GM12878 (cell line): ENCODE results near the gene DUSP8. TPM values are rescaled to one million over a fixed set of nuclear protein-coding genes. Genes with fewer than 3 reads are reported as not detected.

Source experiments
- ATAC-seq: fragments of 200-7000 bp; cut with Tn5 transposase; 3 replicates; pipeline ENCODE4 v1.9.1; 2020; ENCODE audit warnings: mild to moderate bottlenecking, moderate library complexity
- BruUV-seq: library from RNA; stranded (reverse); fragments of 400-500 nt; replicated peaks from 2 replicates; lab custom pipeline; 2021; lab: Mats Ljungman, UMichigan
- CTCF ChIA-PET: fragments of 300-600 bp; sonication (Branson Sonifier 250); formaldehyde crosslinking; extraction: SDS; loops from one replicate; lab custom pipeline; 2021; ENCODE audit warnings: inconsistent platforms; lab: Yijun Ruan, JAX
- POLR2A ChIA-PET: fragments of 350-600 bp; formaldehyde crosslinking; extraction: SDS; loops from one replicate; lab custom pipeline; 2021; ENCODE audit warnings: inconsistent platforms; lab: Charles Lee
- RAD21 ChIA-PET: fragments of 300-600 bp; sonication (Branson Sonifier 250); formaldehyde crosslinking; loops from one replicate; lab custom pipeline; 2023; ENCODE audit warnings: antibody characterized with exemption; ENCODE audit not compliant: unreplicated experiment; lab: Charles Lee
- SMC1A ChIA-PET: fragments of 300-600 bp; sonication (Branson Sonifier 250); formaldehyde crosslinking; loops from one replicate; lab custom pipeline; 2023; ENCODE audit not compliant: unreplicated experiment, uncharacterized antibody; lab: Charles Lee
- DNase-seq: peaks from one replicate; pipeline ENCODE4 v3.0.0-alpha.2; 2011; ENCODE audit warnings: low read depth, low spot score
- FAIRE-seq: peaks from 3 replicates; lab custom pipeline; 2011; peaks lifted over from hg19 to GRCh38; lab: Jason Lieb, UNC
- H2AFZ ChIP-seq: 2 replicates; pipeline ENCODE4 v1.6.0; 2011; ENCODE audit warnings: low read depth, low read length, control low read depth; ENCODE audit not compliant: control insufficient read depth
- H3K27ac ChIP-seq: 2 replicates; pipeline ENCODE4 v1.5.1; 2011; ENCODE audit warnings: control low read depth; ENCODE audit not compliant: control insufficient read depth, insufficient read depth
- H3K27me3 ChIP-seq, 2 experiments: replicated peaks in 1 of 2; 2 replicates each; pipeline versions ENCODE4 v1.6.0 to v1.6.1; 2011; ENCODE audit warnings: low read length in 1 of 2; ENCODE audit not compliant: control insufficient read depth in 2 of 2, insufficient read depth in 2 of 2
- H3K36me3 ChIP-seq, 2 experiments: 2 replicates each; pipeline ENCODE4 v1.5.1; 2011; ENCODE audit warnings: low read length in 1 of 2; ENCODE audit not compliant: control insufficient read depth in 2 of 2, insufficient read depth in 2 of 2
- H3K4me1 ChIP-seq: 2 replicates; pipeline ENCODE4 v1.6.1; 2011; ENCODE audit warnings: mild to moderate bottlenecking, low read length, moderate library complexity, mixed read lengths; ENCODE audit not compliant: control insufficient read depth, insufficient read depth
- H3K4me2 ChIP-seq: 2 replicates; pipeline ENCODE4 v1.6.0; 2011; ENCODE audit warnings: control low read depth; ENCODE audit not compliant: control insufficient read depth, insufficient read depth
- H3K4me3 ChIP-seq: fragments of 200-600 bp; sonication (generic); 2 replicates; pipeline ENCODE4 v1.5.1; 2016
- H3K79me2 ChIP-seq: 2 replicates; pipeline ENCODE4 v1.6.0; 2011; ENCODE audit warnings: low read length; ENCODE audit not compliant: control insufficient read depth, insufficient read depth
- H3K9ac ChIP-seq: 2 replicates; pipeline ENCODE4 v1.8.0; 2011; ENCODE audit warnings: low read length, control low read depth, mixed read lengths; ENCODE audit not compliant: control insufficient read depth, insufficient read depth
- H3K9me3 ChIP-seq: replicated peaks from 3 replicates; pipeline ENCODE4 v1.5.1; 2011; ENCODE audit warnings: mild to moderate bottlenecking, low read length; ENCODE audit not compliant: control insufficient read depth, insufficient read depth
- H4K20me1 ChIP-seq: 2 replicates; pipeline ENCODE4 v1.6.0; 2011; ENCODE audit not compliant: control insufficient read depth, insufficient read depth
- CHD2 ChIP-seq: IDR thresholded peaks from 2 replicates; pipeline ENCODE4 v1.6.1; 2011; ENCODE audit warnings: low read depth, low read length, improper control_type of control experiment, borderline replicate concordance
- EED ChIP-seq: sonication (generic); IDR thresholded peaks from 2 replicates; pipeline ENCODE4 v1.6.1; 2016; ENCODE audit warnings: antibody characterized with exemption, low read depth
- HDAC6 ChIP-seq: fragments of 200-600 bp; sonication (generic); IDR thresholded peaks from one replicate; pipeline ENCODE4 v1.8.0; 2017; ENCODE audit warnings: antibody characterized with exemption; ENCODE audit not compliant: unreplicated experiment
- NFYB ChIP-seq: IDR thresholded peaks from 2 replicates; pipeline ENCODE4 v1.6.1; 2011; ENCODE audit warnings: low read depth, mild to moderate bottlenecking, low read length, improper control_type of control experiment, moderate library complexity; ENCODE audit not compliant: insufficient read depth
- RAD21 ChIP-seq: IDR thresholded peaks from 2 replicates; pipeline ENCODE4 v1.6.1; 2011; ENCODE audit warnings: mild to moderate bottlenecking, low read depth, low read length, moderate library complexity; ENCODE audit not compliant: insufficient read depth
- RUNX3 ChIP-seq: IDR thresholded peaks from 2 replicates; pipeline ENCODE4 v1.6.1; 2012; ENCODE audit warnings: low read length, inconsistent platforms
- SIN3A ChIP-seq: IDR thresholded peaks from 2 replicates; pipeline ENCODE4 v1.6.1; 2012; ENCODE audit warnings: low read depth, low read length, improper control_type of control experiment
- SIX5 ChIP-seq: IDR thresholded peaks from 2 replicates; pipeline ENCODE4 v1.6.1; 2011; ENCODE audit warnings: mild to moderate bottlenecking, low read depth, low read length, moderate library complexity; ENCODE audit not compliant: severe bottlenecking
- TARDBP ChIP-seq: IDR thresholded peaks from 2 replicates; pipeline ENCODE4 v1.6.1; 2016; ENCODE audit warnings: borderline replicate concordance
- WGBS: methylation state at CpG from one replicate; pipeline ENCODE4 v1.1.6; 2016; ENCODE audit warnings: low lambda C conversion rate; ENCODE audit not compliant: insufficient replicate concordance, insufficient coverage; ENCODE audit errors: missing lambda C conversion rate; 5-methylcytosine and 5-hydroxymethylcytosine counted together
- in situ Hi-C: fragments of 300-500 bp; cut with MboI; formaldehyde crosslinking; loops from 9 replicates; pipeline ENCODE4 v1.14.3; 2018; ENCODE audit warnings: mixed read lengths
- intact Hi-C: fragments of 100-400 bp; cut with micrococcal nuclease; formaldehyde crosslinking; loops from one replicate; pipeline ENCODE4 v1.14.2; 2022; ENCODE audit not compliant: unreplicated experiment
- polyA plus RNA-seq, 11 experiments: library from polyadenylated mRNA; depleted of rRNA in 4 of 11; unstranded in 6 of 11; stranded (reverse) in 5 of 11; fragments of >200 nt; fragmentation: Nextera tagmentation in 4 of 11; fragmentation: Illumina TruSeq in 1 of 11; extraction: Ambion mirVana in 4 of 11; extraction: Trizol in 1 of 11; gene quantifications; 1 replicate in 1 of 11; 2 replicates in 10 of 11; pipeline versions ENCODE4 v1.2.1 to v1.2.3, GENCODE V29; 2011 to 2016; ENCODE audit warnings: inconsistent platforms in 2 of 11, missing spikeins in 2 of 11, low read depth in 1 of 11
- total RNA-seq, 4 experiments: library from RNA; depleted of rRNA in 3 of 4; stranded (reverse); fragments of >200 nt in 3 of 4; fragmentation: Illumina TruSeq in 1 of 4; extraction: Trizol in 1 of 4; gene quantifications; 2 replicates each; pipeline versions ENCODE4 v1.2.1 to v1.2.3, GENCODE V29; 2013 to 2021
- TF ChIP-seq, protein P1 (sequence below): IDR thresholded peaks from 2 replicates; pipeline ENCODE4 v1.6.1; 2011; ENCODE audit warnings: low read depth, mild to moderate bottlenecking, low read length, moderate library complexity, borderline replicate concordance; ENCODE audit errors: extremely low read depth
- TF ChIP-seq, protein P2 (sequence below): fragments of 450-650 bp; IDR thresholded peaks from 2 replicates; pipeline ENCODE4 v1.6.1; 2016; ENCODE audit warnings: mild to moderate bottlenecking

DUSP8 gene
- total and polyA plus RNA-seq, 10 of the 15 experiments (the other 5 are each of a cell fraction or from before 2014, with no cell fraction given): 0.04 to 1.7 (median 0.26) TPM; not detected in 6

GRCh38 chr11:1581976-1582375 lies 9.9 kb upstream of the DUSP8 start:
- POLR2A ChIA-PET: no interaction called here
- DNase-seq (no peak), FAIRE-seq (no peak), ATAC-seq (no peak)
- no peak for TF ChIP-seq HDAC6
- TF ChIP-seq RAD21: no peak
- TF ChIP-seq, protein P1, sequence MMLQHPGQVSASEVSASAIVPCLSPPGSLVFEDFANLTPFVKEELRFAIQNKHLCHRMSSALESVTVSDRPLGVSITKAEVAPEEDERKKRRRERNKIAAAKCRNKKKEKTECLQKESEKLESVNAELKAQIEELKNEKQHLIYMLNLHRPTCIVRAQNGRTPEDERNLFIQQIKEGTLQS: no peak
- no peak for TF ChIP-seq RUNX3
- TF ChIP-seq SIX5: no peak
- TF ChIP-seq, protein P2, sequence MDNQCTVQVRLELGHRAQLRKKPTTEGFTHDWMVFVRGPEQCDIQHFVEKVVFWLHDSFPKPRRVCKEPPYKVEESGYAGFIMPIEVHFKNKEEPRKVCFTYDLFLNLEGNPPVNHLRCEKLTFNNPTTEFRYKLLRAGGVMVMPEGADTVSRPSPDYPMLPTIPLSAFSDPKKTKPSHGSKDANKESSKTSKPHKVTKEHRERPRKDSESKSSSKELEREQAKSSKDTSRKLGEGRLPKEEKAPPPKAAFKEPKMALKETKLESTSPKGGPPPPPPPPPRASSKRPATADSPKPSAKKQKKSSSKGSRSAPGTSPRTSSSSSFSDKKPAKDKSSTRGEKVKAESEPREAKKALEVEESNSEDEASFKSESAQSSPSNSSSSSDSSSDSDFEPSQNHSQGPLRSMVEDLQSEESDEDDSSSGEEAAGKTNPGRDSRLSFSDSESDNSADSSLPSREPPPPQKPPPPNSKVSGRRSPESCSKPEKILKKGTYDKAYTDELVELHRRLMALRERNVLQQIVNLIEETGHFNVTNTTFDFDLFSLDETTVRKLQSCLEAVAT: no peak
- TF ChIP-seq EED: no peak
- no peak for TF ChIP-seq NFYB
- no peak for TF ChIP-seq SIN3A
- no peak for TF ChIP-seq TARDBP
- TF ChIP-seq CHD2: no peak
- Histone ChIP-seq H3K4me1 (no peaks in the 10 kb centered on the region), H3K4me2 (no peak overlapping the region), H3K4me3 (no peak overlapping the region), H3K36me3 (no peaks in the 10 kb centered on the region), H3K27me3 (no peaks in the 10 kb centered on the region; a peak in 1 of 4 replicates), H3K27ac (no peak overlapping the region), H3K79me2 (no peaks in the 10 kb centered on the region), H3K9ac (no peak overlapping the region), H2AFZ (no peak overlapping the region), H3K9me3 (peaks cover 4% of the 10 kb centered on the region; the same call in 1 of the 3 replicates), H4K20me1 (no peaks in the 10 kb centered on the region)
- in situ Hi-C loops: no loop called here
- CTCF ChIA-PET: interaction anchor here (0.9 kb wide), 1 partner anchor 11 kb away, joined by 3 read pairs; no protein-coding TSS in a partner anchor
- WGBS: 30% methylated on average over 9 of the region's 9 CpGs
- SMC1A ChIA-PET: no interaction called here
- intact Hi-C loops: no loop called here
- no TSS peak for BruUV-seq
- RAD21 ChIA-PET: interaction anchor here (1.5 kb wide), 1 partner anchor 35 kb away, joined by 5 read pairs; no protein-coding TSS in a partner anchor
